ENCODE measurements around the gene SF3A2.

SF3A2 gene

DNA sequence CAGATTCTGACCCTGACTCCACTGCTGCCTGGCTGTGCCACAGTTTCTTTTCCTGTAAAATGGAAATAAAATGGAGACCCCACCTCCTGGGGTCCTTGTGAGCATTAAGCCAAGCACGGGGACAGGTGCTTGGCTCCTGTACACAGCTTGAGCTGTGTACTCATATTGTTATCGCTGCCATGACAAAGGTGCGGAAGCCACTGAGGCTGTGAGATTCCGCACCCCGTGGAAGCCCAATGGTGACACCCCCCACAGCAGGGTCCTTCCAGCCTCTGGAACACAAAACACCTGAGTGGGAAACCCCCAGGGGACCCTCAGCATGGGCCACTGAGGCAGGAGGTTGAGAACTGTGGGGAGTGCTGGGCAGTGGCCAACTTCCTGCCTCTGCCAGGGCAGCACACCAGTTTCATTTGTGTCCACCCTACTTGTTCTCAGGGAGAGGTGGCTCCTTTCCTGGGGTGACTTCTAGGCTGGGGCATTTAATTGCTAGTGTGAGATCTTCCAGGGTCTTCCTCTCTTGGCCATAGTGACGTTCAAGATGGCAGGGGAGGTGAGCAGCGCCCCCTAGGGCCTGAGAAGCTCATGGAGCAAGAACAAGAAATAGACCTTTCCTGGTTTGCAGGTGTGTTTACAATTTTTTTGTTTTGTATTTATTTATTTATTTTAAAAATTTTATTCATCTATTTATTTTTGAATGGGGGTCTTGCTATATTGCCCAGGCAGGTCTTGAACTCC lies 25.0 kb downstream of the SF3A2 start:
- no peak overlapping the region for H3K27ac ChIP-seq

DNA sequence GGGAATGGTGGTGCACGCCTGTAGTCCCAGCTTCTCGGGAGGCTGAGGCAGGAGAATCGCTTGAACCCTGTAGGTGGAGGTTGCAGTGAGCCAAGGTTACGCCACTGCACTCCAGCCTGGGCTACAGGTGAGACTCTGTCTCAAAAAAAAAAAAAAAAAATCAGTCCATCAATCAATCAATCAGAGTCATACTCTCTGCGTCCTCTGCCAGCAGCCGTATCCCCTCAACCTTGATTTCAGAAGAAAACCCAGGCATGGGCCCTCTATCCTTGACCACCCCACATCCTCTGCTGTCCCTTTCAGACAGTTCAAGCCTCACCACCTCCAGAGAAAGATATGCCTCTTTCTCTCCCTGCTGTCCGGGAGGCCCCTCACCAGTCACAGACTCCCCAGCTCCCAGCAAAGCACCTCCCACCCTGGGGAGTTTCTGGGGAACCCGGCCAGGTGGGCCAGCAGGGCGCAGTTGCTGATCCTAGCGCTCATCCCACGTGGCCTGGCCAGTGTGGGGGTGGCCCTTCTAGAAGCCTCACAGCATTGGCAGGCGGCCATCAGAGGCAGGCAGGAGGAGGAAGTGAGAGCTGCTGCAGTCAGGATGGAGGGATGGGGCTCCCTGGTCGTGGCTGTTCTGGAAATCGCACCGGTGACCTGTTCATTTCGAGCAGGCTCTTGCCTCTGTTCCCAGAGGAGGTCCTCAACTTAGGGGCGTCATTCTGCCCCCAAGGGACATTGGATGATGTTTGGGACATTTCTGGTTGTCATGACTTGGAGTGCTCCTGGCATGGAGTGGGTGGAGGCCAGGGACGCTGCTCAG lies 29.8 kb downstream of the SF3A2 start:
- H3K27ac ChIP-seq = peak overlapping the region; percentile 59
- TF ChIP-seq, protein P1, sequence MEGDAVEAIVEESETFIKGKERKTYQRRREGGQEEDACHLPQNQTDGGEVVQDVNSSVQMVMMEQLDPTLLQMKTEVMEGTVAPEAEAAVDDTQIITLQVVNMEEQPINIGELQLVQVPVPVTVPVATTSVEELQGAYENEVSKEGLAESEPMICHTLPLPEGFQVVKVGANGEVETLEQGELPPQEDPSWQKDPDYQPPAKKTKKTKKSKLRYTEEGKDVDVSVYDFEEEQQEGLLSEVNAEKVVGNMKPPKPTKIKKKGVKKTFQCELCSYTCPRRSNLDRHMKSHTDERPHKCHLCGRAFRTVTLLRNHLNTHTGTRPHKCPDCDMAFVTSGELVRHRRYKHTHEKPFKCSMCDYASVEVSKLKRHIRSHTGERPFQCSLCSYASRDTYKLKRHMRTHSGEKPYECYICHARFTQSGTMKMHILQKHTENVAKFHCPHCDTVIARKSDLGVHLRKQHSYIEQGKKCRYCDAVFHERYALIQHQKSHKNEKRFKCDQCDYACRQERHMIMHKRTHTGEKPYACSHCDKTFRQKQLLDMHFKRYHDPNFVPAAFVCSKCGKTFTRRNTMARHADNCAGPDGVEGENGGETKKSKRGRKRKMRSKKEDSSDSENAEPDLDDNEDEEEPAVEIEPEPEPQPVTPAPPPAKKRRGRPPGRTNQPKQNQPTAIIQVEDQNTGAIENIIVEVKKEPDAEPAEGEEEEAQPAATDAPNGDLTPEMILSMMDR (conservative IDR thresholded peaks at IDR 0.05) = no peak

More for the DNA sequence above, 25.0 kb downstream of the SF3A2 start:
- TF ChIP-seq, protein P1 (conservative IDR thresholded peaks at IDR 0.05) = peak; percentile 62

DNA sequence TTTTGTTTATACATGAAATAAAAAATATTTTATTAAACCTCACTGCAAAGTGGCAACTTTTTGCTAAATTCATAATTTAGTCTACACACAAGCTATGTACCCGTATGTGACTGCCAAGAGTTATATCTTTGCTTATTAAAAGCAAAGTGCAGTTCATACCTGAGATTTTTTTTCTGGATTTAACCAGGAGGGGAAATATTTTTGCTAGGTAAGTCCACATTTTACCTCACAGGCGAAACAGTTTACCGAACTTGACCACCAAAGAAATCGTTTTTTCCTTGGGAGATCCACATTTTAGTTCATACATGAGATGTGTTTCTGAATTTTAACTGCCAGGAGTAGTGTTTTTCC lies 31.8 kb downstream of the SF3A2 start:
- TF ChIP-seq, protein P1 (conservative IDR thresholded peaks at IDR 0.05) = no peak
- peak overlapping the region; percentile 91 for H3K27ac ChIP-seq

DNA sequence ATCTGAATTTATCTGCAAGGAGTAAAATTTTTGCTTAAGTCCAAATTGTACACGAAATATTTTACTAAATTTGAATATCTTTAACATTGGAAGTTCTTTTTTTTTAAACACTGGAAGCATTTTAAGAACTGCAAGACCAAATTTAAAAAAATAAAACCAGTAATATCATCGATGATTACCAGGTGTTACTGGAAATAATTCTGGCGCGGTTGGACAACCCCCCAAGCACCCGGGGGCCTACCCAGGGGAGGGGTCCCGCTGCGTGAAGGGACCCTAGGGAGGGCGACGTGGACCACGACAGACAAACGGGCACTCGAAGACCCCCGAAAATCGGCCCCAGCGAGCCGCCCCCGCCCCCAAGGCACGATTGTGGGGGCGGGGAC lies 32.2 kb downstream of the SF3A2 start:
- H3K27ac ChIP-seq = peak overlapping the region; percentile 91
- TF ChIP-seq, protein P1 (conservative IDR thresholded peaks at IDR 0.05) = no peak

DNA sequence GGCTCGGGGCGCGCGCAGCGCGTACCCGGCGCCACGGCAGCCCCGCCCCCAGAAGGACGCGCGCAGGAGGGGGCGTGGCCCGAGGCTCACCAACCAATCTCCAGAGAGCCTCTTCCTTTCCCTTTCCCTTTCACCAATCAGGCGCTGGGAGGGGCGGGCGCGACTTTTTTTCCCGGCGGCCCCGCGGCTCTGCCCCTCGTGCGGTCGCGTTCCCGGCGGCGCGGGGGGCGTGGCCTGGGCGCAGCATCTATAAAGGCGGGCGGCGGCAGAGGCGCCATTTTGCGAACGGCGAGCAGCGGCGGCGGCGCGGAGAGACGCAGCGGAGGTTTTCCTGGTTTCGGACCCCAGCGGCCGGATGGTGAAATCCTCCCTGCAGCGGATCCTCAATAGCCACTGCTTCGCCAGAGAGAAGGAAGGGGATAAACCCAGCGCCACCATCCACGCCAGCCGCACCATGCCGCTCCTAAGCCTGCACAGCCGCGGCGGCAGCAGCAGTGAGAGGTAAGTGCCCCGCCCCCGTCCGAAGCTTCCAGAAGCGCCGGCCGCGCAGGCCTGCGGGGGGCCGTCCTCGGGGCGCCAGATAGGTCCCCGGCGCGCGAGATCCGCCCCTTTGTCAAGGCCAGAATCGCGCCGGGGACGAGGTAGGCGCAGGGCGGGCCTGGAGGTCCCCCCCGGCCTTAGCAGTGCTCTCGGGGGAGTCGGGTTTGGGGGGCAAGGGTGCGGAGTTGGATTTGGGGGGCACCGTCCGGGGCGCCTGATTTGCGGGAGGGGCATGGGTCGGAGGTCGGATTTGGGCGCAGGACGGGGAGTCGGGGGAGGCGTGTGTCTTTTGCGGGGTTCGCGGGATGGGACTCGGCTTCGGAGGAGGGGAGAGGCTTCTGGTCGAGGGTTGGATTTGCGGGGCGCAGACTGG lies 32.9 kb downstream of the SF3A2 start:
- TF ChIP-seq, protein P1 (conservative IDR thresholded peaks at IDR 0.05) = no peak; the same call in 1 of the 2 replicates

DNA sequence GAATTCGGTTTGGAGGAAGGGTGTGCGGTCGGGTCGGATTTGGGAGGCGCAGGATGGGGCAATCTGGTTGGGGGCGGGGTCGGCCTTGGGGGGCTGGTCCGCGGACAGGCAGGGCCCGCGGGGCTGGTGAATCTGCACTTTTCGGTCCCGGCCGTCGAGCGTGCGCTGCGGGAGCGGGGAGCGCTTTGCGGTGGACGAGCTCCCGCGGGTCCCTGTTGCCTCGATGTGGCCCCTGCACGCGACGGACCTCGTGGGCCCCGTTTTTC lies 33.5 kb downstream of the SF3A2 start:
- H3K27ac ChIP-seq = peak overlapping the region; percentile 91
- TF ChIP-seq, protein P1 (conservative IDR thresholded peaks at IDR 0.05) = no peak

More for the DNA sequence above, 32.9 kb downstream of the SF3A2 start:
- peak overlapping the region; percentile 91 for H3K27ac ChIP-seq
